HCT116 (cell line): Measurements from ENCODE around the gene SLC7A1. TPM values are rescaled to one million over a fixed set of nuclear protein-coding genes. Genes with fewer than 3 reads are reported as not detected.

ENCODE experiments used
- ATAC-seq: fragments of 200-7000 bp; cut with Tn5 transposase; 2 replicates; pipeline ENCODE4 v1.9.1; 2020; ENCODE audit warnings: mild to moderate bottlenecking, moderate library complexity
- BruUV-seq: library from RNA; stranded (reverse); fragments of 400-500 nt; replicated peaks from 2 replicates; lab custom pipeline; 2021; lab: Mats Ljungman, UMichigan
- CTCF ChIA-PET: fragments of 300-600 bp; sonication (Branson Sonifier 250); formaldehyde crosslinking; loops from one replicate; lab custom pipeline; 2021; ENCODE audit warnings: antibody characterized with exemption; lab: Charles Lee
- POLR2A ChIA-PET: fragments of 300-600, 350-600 bp; sonication (Branson Sonifier 250); formaldehyde crosslinking; loops from one replicate; lab custom pipeline; 2021; ENCODE audit warnings: antibody characterized with exemption; lab: Charles Lee
- RAD21 ChIA-PET, 2 experiments: fragments of 300-600 bp; sonication (Branson Sonifier 250); formaldehyde crosslinking; loops; one replicate each; lab custom pipeline; 2023; ENCODE audit warnings: low total read pairs in 2 of 2; ENCODE audit not compliant: uncharacterized antibody in 2 of 2, unreplicated experiment in 2 of 2, low non-redundant PET in 1 of 2; lab: Charles Lee
- DNase-seq: peaks from one replicate; pipeline ENCODE4 v3.0.0-alpha.2; 2010; ENCODE audit warnings: low read depth, low spot score
- H2AFZ ChIP-seq: fragments of 200-600 bp; shearing (Covaris generic), sonication (generic); 2 replicates; pipeline ENCODE4 v1.6.1; 2017; ENCODE audit warnings: low read depth, mixed run types, mixed read lengths, antibody characterized with exemption, low read length; ENCODE audit not compliant: poor library complexity, severe bottlenecking
- H3K27ac ChIP-seq: 2 replicates; pipeline ENCODE4 v1.5.1; 2012; ENCODE audit warnings: low read depth, low read length
- H3K27me3 ChIP-seq: fragments of 200-600 bp; sonication (generic); 2 replicates; pipeline ENCODE4 v1.6.1; 2016; ENCODE audit warnings: mixed run types, low read length, mixed read lengths; ENCODE audit not compliant: insufficient read depth
- H3K36me3 ChIP-seq, 2 experiments: fragments of 200-500 bp in 1 of 2; fragments of 200-600 bp in 1 of 2; sonication (Bioruptor generic) in 1 of 2; sonication (generic) in 1 of 2; 2 replicates each; pipeline versions ENCODE4 v1.5.1 to v1.6.1; 2014 to 2016; ENCODE audit warnings: low read length in 2 of 2, inconsistent platforms in 1 of 2, mixed read lengths in 1 of 2, mixed run types in 1 of 2; ENCODE audit not compliant: insufficient read depth in 2 of 2, control insufficient read depth in 1 of 2
- H3K4me1 ChIP-seq, 2 experiments: fragments of 200-600 bp in 1 of 2; sonication (generic) in 1 of 2; 2 replicates each; pipeline versions ENCODE4 v1.5.1 to v1.6.1; 2012 to 2017; ENCODE audit warnings: low read length in 2 of 2, inconsistent platforms in 1 of 2, mild to moderate bottlenecking in 1 of 2, mixed read lengths in 1 of 2, mixed run types in 1 of 2, moderate library complexity in 1 of 2; ENCODE audit not compliant: insufficient read depth in 2 of 2, control insufficient read depth in 1 of 2
- H3K4me2 ChIP-seq: fragments of 200-600 bp; sonication (generic); 2 replicates; pipeline ENCODE4 v1.6.1; 2017; ENCODE audit warnings: mixed run types, low read length, mixed read lengths
- H3K4me3 ChIP-seq, 2 experiments: fragments of 200-600 bp in 1 of 2; sonication (generic) in 1 of 2; replicated peaks in 1 of 2; 2 replicates each; pipeline ENCODE4 v1.5.1; 2011 to 2016; ENCODE audit warnings: low read length in 2 of 2, control low read depth in 1 of 2, low read depth in 1 of 2, mild to moderate bottlenecking in 1 of 2, mixed read lengths in 1 of 2, mixed run types in 1 of 2
- H3K79me2 ChIP-seq: fragments of 200-600 bp; sonication (generic); 2 replicates; pipeline ENCODE4 v1.6.1; 2017; ENCODE audit warnings: mild to moderate bottlenecking, mixed run types, low read length, moderate library complexity, mixed read lengths; ENCODE audit not compliant: insufficient read depth
- H3K9ac ChIP-seq: fragments of 200-600 bp; sonication (generic); 2 replicates; pipeline ENCODE4 v1.6.1; 2016; ENCODE audit warnings: low read length, mixed read lengths
- H3K9me2 ChIP-seq: fragments of 200-600 bp; sonication (generic), shearing (Covaris generic); 2 replicates; pipeline ENCODE4 v1.6.1; 2017; ENCODE audit warnings: mixed run types, mild to moderate bottlenecking, moderate library complexity; ENCODE audit not compliant: insufficient read depth
- H3K9me3 ChIP-seq, 2 experiments: fragments of 200-500 bp in 1 of 2; fragments of 200-600 bp in 1 of 2; sonication (Bioruptor generic) in 1 of 2; sonication (generic) in 1 of 2; 2 replicates each; pipeline ENCODE4 v1.6.1; 2014 to 2017; ENCODE audit warnings: low read length in 2 of 2, mixed read lengths in 2 of 2, inconsistent platforms in 1 of 2, low read depth in 1 of 2, mild to moderate bottlenecking in 1 of 2, mixed run types in 1 of 2, moderate library complexity in 1 of 2; ENCODE audit not compliant: control insufficient read depth in 1 of 2, insufficient read depth in 1 of 2
- H4K20me1 ChIP-seq: fragments of 200-600 bp; sonication (generic), shearing (Covaris generic); 2 replicates; pipeline ENCODE4 v1.6.1; 2017; ENCODE audit warnings: mixed run types, mild to moderate bottlenecking, moderate library complexity; ENCODE audit not compliant: insufficient read depth
- CEBPB ChIP-seq: IDR thresholded peaks from 2 replicates; pipeline ENCODE4 v1.6.1; 2012; ENCODE audit warnings: low read depth
- EGR1 ChIP-seq: IDR thresholded peaks from 2 replicates; pipeline ENCODE4 v1.6.1; 2012; ENCODE audit warnings: low read depth
- EZH2 ChIP-seq: fragments of 200-600 bp; sonication (generic); IDR thresholded peaks from 2 replicates; pipeline ENCODE4 v1.6.1; 2017; ENCODE audit warnings: antibody characterized with exemption, mixed run types
- EZH2phosphoT487 ChIP-seq: fragments of 200-600 bp; IDR thresholded peaks from 2 replicates; pipeline ENCODE4 v1.6.1; 2018; ENCODE audit warnings: antibody characterized with exemption, borderline replicate concordance
- FOSL1 ChIP-seq: IDR thresholded peaks from 2 replicates; pipeline ENCODE4 v1.6.1; 2012; ENCODE audit warnings: low read depth
- JUND ChIP-seq: IDR thresholded peaks from 2 replicates; pipeline ENCODE4 v1.6.1; 2012
- POLR2A ChIP-seq: IDR thresholded peaks from 2 replicates; pipeline ENCODE4 v1.7.0; 2011; ENCODE audit warnings: borderline replicate concordance; ENCODE audit not compliant: insufficient read depth, insufficient read length; ENCODE audit errors: extremely low read depth
- POLR2AphosphoS5 ChIP-seq: IDR thresholded peaks from 2 replicates; pipeline ENCODE4 v1.6.1; 2011; ENCODE audit warnings: mild to moderate bottlenecking, low read depth, low read length, moderate library complexity
- SIN3A ChIP-seq: IDR thresholded peaks from 2 replicates; pipeline ENCODE4 v1.6.1; 2012; ENCODE audit warnings: low read depth
- SP1 ChIP-seq: IDR thresholded peaks from 2 replicates; pipeline ENCODE4 v1.6.1; 2012; ENCODE audit warnings: low read depth
- YY1 ChIP-seq: IDR thresholded peaks from 2 replicates; pipeline ENCODE4 v1.6.1; 2011; ENCODE audit warnings: low read length, low read depth, moderate library complexity, mild to moderate bottlenecking; ENCODE audit not compliant: insufficient replicate concordance; ENCODE audit errors: extremely low read depth
- intact Hi-C: fragments of 100-400 bp; cut with micrococcal nuclease; formaldehyde crosslinking; loops from 2 replicates; pipeline ENCODE4 v1.10.0; 2022
- total RNA-seq: library from RNA; stranded (reverse); gene quantifications from one replicate; pipeline ENCODE4 v1.2.1, GENCODE V29; 2021; ENCODE audit not compliant: unreplicated experiment
- TF ChIP-seq, protein P1 (sequence below): IDR thresholded peaks from 2 replicates; pipeline ENCODE4 v1.6.1; 2012; ENCODE audit warnings: low read depth
- TF ChIP-seq, protein P2 (sequence below): IDR thresholded peaks from 2 replicates; pipeline ENCODE4 v1.6.1; 2012
- TF ChIP-seq, protein P3 (sequence below): IDR thresholded peaks from 2 replicates; pipeline ENCODE4 v1.6.1; 2012
- TF ChIP-seq, protein P4 (sequence below), 3 experiments: fragments of 200-600 bp in 1 of 3; sonication (generic) in 1 of 3; IDR thresholded peaks in 2 of 3; conservative IDR thresholded peaks in 1 of 3; 2 replicates each; pipeline ENCODE4 v1.5.1; 2012 to 2017; ENCODE audit warnings: low read depth in 2 of 3, low read length in 2 of 3, antibody characterized with exemption in 1 of 3, borderline replicate concordance in 1 of 3, control low read depth in 1 of 3, mild to moderate bottlenecking in 1 of 3, mixed read lengths in 1 of 3, mixed run types in 1 of 3, moderate library complexity in 1 of 3; ENCODE audit not compliant: insufficient read depth in 1 of 3

The SLC7A1 gene
- total RNA-seq, 1 experiment from 2014 or later: 124 TPM

DNA sequence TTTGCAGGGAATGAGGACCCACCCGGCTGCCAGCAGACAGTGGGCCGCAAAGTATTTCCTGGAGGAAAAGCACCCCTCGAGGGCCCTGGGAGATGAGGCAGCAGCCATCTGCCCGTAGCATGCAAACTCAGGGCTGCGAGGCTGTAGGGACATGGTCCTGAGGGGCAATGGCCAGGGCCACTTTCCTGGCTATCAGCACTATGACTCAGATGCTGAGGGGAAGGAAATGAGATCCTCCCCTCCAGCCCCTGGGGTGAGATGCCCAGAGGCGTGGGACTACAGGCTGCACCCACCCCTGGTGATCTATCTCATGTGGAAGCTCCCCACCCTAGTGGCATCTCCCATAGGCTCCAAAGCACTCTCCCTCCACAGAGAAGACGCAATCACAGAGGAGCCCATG is 80.1 kb downstream of the SLC7A1 start:
- Histone ChIP-seq H3K4me2 (no peak overlapping the region), H2AFZ (no peak overlapping the region)
- BruUV-seq: no TSS peak
- no peak for TF ChIP-seq EZH2phosphoT487
- TF ChIP-seq, all 23 proteins: peak for 0
- Histone ChIP-seq H3K4me3 (no peak overlapping the region), H3K4me1 (no peaks in the 10 kb centered on the region), H3K36me3 (peaks cover 4 to 25% of the 10 kb centered on the region in 2 experiments; a peak in 2 of 4 replicates), H3K79me2 (peaks cover 4% of the 10 kb centered on the region; the same call in 1 of the 2 replicates), H3K9me2 (no peaks in the 10 kb centered on the region), H3K9ac (no peak overlapping the region), H3K27ac (no peak overlapping the region), H4K20me1 (no peaks in the 10 kb centered on the region), H3K27me3 (no peaks in the 10 kb centered on the region), H3K9me3 (no peaks in the 10 kb centered on the region)
- no peak for DNase-seq
- intact Hi-C loops: no loop called here
- RAD21 ChIA-PET: no interaction called here
- CTCF ChIA-PET: no interaction called here
- no peak for ATAC-seq
- POLR2A ChIA-PET: no interaction called here

DNA sequence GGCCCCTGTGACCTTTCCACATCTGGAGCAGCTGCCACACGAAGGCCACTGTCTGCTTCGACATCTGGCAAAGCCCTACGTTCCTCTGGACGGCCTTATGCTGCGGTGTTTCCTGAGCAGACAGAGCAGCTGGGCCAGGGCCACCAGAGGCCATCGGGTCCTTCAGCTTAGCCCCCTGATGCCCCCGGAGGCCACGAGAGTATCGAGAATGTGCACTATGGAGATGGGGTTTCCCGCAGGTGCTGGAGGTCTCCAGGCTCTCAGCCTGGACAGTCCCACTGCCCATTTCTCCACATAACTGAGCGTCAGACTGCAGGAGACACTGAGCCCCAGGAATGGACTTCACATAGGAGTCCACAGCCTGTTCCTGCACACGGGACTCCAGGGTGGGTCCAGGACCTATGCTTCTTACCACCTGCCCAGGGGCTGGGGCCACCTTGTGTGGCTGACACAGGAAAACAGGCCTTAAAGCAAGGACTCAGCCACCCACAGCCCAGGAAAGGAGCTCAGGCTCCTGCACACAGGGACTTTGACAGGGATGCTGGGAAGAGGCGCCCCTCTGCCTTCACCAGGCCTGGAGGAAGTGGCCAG is 80.7 kb downstream of the SLC7A1 start:
- H3K27me3 ChIP-seq: no peaks in the 10 kb centered on the region
- CTCF ChIA-PET: no interaction called here
- DNase-seq (no peak), ATAC-seq (no peak)
- peaks cover 4 to 25% of the 10 kb centered on the region in 2 experiments; a peak in 2 of 4 replicates for H3K36me3 ChIP-seq
- H3K27ac ChIP-seq: no peak overlapping the region
- H3K4me3 ChIP-seq: no peak overlapping the region
- RAD21 ChIA-PET: no interaction called here
- no peak overlapping the region for H3K9ac ChIP-seq
- BruUV-seq: no TSS peak
- H3K4me2 ChIP-seq: no peak overlapping the region
- POLR2A ChIA-PET: no interaction called here
- intact Hi-C loops: no loop called here
- H3K9me3 ChIP-seq: no peaks in the 10 kb centered on the region
- no peaks in the 10 kb centered on the region for H4K20me1 ChIP-seq
- H3K4me1 ChIP-seq: no peaks in the 10 kb centered on the region
- no peak for TF ChIP-seq FOSL1
- no peak for TF ChIP-seq JUND
- no peak for TF ChIP-seq SP1
- no peak for TF ChIP-seq POLR2A
- TF ChIP-seq, protein P1, sequence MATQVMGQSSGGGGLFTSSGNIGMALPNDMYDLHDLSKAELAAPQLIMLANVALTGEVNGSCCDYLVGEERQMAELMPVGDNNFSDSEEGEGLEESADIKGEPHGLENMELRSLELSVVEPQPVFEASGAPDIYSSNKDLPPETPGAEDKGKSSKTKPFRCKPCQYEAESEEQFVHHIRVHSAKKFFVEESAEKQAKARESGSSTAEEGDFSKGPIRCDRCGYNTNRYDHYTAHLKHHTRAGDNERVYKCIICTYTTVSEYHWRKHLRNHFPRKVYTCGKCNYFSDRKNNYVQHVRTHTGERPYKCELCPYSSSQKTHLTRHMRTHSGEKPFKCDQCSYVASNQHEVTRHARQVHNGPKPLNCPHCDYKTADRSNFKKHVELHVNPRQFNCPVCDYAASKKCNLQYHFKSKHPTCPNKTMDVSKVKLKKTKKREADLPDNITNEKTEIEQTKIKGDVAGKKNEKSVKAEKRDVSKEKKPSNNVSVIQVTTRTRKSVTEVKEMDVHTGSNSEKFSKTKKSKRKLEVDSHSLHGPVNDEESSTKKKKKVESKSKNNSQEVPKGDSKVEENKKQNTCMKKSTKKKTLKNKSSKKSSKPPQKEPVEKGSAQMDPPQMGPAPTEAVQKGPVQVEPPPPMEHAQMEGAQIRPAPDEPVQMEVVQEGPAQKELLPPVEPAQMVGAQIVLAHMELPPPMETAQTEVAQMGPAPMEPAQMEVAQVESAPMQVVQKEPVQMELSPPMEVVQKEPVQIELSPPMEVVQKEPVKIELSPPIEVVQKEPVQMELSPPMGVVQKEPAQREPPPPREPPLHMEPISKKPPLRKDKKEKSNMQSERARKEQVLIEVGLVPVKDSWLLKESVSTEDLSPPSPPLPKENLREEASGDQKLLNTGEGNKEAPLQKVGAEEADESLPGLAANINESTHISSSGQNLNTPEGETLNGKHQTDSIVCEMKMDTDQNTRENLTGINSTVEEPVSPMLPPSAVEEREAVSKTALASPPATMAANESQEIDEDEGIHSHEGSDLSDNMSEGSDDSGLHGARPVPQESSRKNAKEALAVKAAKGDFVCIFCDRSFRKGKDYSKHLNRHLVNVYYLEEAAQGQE: no peak
- no peak for TF ChIP-seq YY1
- no peak for TF ChIP-seq EZH2phosphoT487
- no peak for TF ChIP-seq POLR2AphosphoS5
- TF ChIP-seq, protein P2, sequence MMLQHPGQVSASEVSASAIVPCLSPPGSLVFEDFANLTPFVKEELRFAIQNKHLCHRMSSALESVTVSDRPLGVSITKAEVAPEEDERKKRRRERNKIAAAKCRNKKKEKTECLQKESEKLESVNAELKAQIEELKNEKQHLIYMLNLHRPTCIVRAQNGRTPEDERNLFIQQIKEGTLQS: no peak
- TF ChIP-seq, protein P3, sequence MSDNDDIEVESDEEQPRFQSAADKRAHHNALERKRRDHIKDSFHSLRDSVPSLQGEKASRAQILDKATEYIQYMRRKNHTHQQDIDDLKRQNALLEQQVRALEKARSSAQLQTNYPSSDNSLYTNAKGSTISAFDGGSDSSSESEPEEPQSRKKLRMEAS: no peak
- no peak for TF ChIP-seq EZH2
- TF ChIP-seq CEBPB: no peak
- TF ChIP-seq EGR1: no peak
- no peak for TF ChIP-seq SIN3A
- TF ChIP-seq, protein P4, sequence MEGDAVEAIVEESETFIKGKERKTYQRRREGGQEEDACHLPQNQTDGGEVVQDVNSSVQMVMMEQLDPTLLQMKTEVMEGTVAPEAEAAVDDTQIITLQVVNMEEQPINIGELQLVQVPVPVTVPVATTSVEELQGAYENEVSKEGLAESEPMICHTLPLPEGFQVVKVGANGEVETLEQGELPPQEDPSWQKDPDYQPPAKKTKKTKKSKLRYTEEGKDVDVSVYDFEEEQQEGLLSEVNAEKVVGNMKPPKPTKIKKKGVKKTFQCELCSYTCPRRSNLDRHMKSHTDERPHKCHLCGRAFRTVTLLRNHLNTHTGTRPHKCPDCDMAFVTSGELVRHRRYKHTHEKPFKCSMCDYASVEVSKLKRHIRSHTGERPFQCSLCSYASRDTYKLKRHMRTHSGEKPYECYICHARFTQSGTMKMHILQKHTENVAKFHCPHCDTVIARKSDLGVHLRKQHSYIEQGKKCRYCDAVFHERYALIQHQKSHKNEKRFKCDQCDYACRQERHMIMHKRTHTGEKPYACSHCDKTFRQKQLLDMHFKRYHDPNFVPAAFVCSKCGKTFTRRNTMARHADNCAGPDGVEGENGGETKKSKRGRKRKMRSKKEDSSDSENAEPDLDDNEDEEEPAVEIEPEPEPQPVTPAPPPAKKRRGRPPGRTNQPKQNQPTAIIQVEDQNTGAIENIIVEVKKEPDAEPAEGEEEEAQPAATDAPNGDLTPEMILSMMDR (IDR thresholded peaks at IDR 0.05 in 2 of 3, conservative IDR thresholded peaks at IDR 0.05 in 1 of 3; ENCODE audit: borderline replicate concordance in 1 of 3, insufficient read depth in 1 of 3, low read depth in 2 of 3, low read length in 2 of 3): no peak
- TF ChIP-seq, all 23 proteins: peak for 0
- peaks cover 2% of the 10 kb centered on the region; the same call in 1 of the 2 replicates for H3K79me2 ChIP-seq
- H3K9me2 ChIP-seq: no peaks in the 10 kb centered on the region
- H2AFZ ChIP-seq: no peak overlapping the region
